ENCODE measurements around the gene MRPL22.
A peak's percentile ranks its signal among the peaks of the same experiment; 100 is the strongest.

DNA sequence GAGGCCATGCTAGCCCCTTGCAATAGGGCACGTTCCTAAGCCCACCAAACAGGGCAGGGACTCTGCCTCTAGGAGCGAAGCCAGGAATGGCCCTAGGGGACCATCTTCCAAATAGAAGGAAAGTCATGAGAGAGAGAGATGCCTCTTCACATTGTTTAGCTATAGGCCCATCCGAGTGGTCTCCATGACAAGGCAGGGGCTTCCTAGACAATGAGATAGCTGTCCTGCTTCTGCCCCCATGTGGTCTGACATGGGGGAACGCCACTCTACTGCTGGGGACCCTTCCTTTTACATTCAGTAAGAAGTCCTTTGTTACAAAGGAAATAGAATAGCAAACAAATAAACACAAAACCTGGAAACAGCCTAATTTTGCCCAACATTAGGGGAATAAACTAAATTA, 54.8 kb downstream of the MRPL22 start:
- TF ChIP-seq, protein P1, sequence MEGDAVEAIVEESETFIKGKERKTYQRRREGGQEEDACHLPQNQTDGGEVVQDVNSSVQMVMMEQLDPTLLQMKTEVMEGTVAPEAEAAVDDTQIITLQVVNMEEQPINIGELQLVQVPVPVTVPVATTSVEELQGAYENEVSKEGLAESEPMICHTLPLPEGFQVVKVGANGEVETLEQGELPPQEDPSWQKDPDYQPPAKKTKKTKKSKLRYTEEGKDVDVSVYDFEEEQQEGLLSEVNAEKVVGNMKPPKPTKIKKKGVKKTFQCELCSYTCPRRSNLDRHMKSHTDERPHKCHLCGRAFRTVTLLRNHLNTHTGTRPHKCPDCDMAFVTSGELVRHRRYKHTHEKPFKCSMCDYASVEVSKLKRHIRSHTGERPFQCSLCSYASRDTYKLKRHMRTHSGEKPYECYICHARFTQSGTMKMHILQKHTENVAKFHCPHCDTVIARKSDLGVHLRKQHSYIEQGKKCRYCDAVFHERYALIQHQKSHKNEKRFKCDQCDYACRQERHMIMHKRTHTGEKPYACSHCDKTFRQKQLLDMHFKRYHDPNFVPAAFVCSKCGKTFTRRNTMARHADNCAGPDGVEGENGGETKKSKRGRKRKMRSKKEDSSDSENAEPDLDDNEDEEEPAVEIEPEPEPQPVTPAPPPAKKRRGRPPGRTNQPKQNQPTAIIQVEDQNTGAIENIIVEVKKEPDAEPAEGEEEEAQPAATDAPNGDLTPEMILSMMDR (IDR thresholded peaks at IDR 0.05), result no peak
- TF ChIP-seq, protein P2, sequence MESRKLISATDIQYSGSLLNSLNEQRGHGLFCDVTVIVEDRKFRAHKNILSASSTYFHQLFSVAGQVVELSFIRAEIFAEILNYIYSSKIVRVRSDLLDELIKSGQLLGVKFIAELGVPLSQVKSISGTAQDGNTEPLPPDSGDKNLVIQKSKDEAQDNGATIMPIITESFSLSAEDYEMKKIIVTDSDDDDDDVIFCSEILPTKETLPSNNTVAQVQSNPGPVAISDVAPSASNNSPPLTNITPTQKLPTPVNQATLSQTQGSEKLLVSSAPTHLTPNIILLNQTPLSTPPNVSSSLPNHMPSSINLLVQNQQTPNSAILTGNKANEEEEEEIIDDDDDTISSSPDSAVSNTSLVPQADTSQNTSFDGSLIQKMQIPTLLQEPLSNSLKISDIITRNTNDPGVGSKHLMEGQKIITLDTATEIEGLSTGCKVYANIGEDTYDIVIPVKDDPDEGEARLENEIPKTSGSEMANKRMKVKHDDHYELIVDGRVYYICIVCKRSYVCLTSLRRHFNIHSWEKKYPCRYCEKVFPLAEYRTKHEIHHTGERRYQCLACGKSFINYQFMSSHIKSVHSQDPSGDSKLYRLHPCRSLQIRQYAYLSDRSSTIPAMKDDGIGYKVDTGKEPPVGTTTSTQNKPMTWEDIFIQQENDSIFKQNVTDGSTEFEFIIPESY (IDR thresholded peaks at IDR 0.05; ENCODE audit: borderline replicate concordance, low read depth), result no peak
- 0 out of 2 replicates have a peak, but pooled peaks have one; percentile 17 for TF ChIP-seq RAD21 (IDR thresholded peaks at IDR 0.05; ENCODE audit: low read length)
- no peak for TF ChIP-seq JUND (IDR thresholded peaks at IDR 0.05)
- TF ChIP-seq SIN3A (IDR thresholded peaks at IDR 0.05; ENCODE audit: borderline replicate concordance, low read depth, low read length), result no peak
